ENCODE data around the gene PPM1J. TPM values are rescaled to one million over a fixed set of nuclear protein-coding genes. Genes with fewer than 3 reads are reported as not detected.
A peak's percentile ranks its signal among the peaks of the same experiment; 100 is the strongest.

PPM1J gene
- total and polyA plus RNA-seq, 9 of the 15 experiments (the other 6 are each of a cell fraction or from before 2014, with no cell fraction given), result 0.25 to 10.5 (median 4.2) TPM

- TF ChIP-seq MXD1 (CRISPR knock-in tag; IDR thresholded peaks at IDR 0.05; ENCODE audit: borderline replicate concordance, poor library complexity, severe bottlenecking) (no peak), CBX2 (IDR thresholded peaks at IDR 0.05; ENCODE audit: insufficient read depth, low read length, poor library complexity, severe bottlenecking) (no peak), KAT7 (CRISPR knock-in tag; IDR thresholded peaks at IDR 0.05; ENCODE audit: borderline replicate concordance) (0 out of 2 replicates have a peak, but pooled peaks have one; percentile 22), PKNOX1 (IDR thresholded peaks at IDR 0.05) (no peak), RAD21 (CRISPR knock-in tag; conservative IDR thresholded peaks at IDR 0.05 in 1 of 2, IDR thresholded peaks at IDR 0.05 in 1 of 2) (peak in 1 of 2 experiments; percentile 6; a peak in 1 of 4 replicates)
Observed at GRCh38 chr1:112676543-112676942, 38.6 kb downstream of the PPM1J start (continued).

- Histone ChIP-seq H3K27me3 (ENCODE audit: control insufficient read depth in 2 of 2, insufficient read depth in 2 of 2, low read length in 2 of 2) (no peaks in the 10 kb centered on the region), H2AFZ (ENCODE audit: low read depth, low read length) (peak overlapping the region; percentile 89), H3K36me3 (ENCODE audit: control insufficient read depth, insufficient read depth, low read length) (peaks cover 35% of the 10 kb centered on the region), H3K79me2 (ENCODE audit: control insufficient read depth, insufficient read depth, low read length) (peaks cover 56% of the 10 kb centered on the region), H3K9ac (ENCODE audit: insufficient read depth in 1 of 2, low read depth in 2 of 2, low read length in 2 of 2) (peak overlapping the region; percentile 87 to 98), H3K4me1 (replicated peaks in 1 of 2; ENCODE audit: control insufficient read depth in 2 of 2, insufficient read depth in 2 of 2, low read length in 2 of 2) (peaks cover 18 to 42% of the 10 kb centered on the region in 2 experiments), H3K27ac (ENCODE audit: extremely low read depth, low read depth, low read length) (peak overlapping the region; percentile 86), H4K20me1 (replicated peaks; ENCODE audit: control insufficient read depth, insufficient read depth, low read length) (no peaks in the 10 kb centered on the region), H3K4me2 (ENCODE audit: insufficient read depth, low read length) (peak overlapping the region; percentile 85), H3K9me3 (replicated peaks; ENCODE audit: control insufficient read depth, insufficient read depth, low read depth, low read length) (no peaks in the 10 kb centered on the region), H3K9me1 (ENCODE audit: control insufficient read depth, insufficient read depth, low read length) (no peaks in the 10 kb centered on the region), H3K4me3 (peak overlapping the region; percentile 71)
- no peak for DNase-seq (ENCODE audit: extremely low read depth in 1 of 4, low spot score in 3 of 4)
- ChIA-PET CTCF (ENCODE audit: low intra/inter-chr PET ratio) (no interaction called here), POLR2A (interaction anchor here (0.6 to 7.3 kb wide), 7 partner anchors 13 to 59 kb away, joined by 4 to 104 read pairs (median 30); no protein-coding TSS in a partner anchor)
- FAIRE-seq, result peak; percentile 29
- ATAC-seq, result no peak
- BruUV-seq (replicated peaks), result TSS peak; percentile 19
- 21% methylated on average over 7 of the region's 7 CpGs for WGBS (ENCODE audit: insufficient coverage, low coverage, missing lambda C conversion rate)
- in situ Hi-C loops (cut with MboI), result no loop called here
- intact Hi-C loops (cut with micrococcal nuclease), result no loop called here
- TF ChIP-seq RAD51 (IDR thresholded peaks at IDR 0.05; ENCODE audit: borderline replicate concordance, low read depth), result no peak
- no peak for TF ChIP-seq XRCC4 (IDR thresholded peaks at IDR 0.05; ENCODE audit: extremely low read depth, insufficient read depth, insufficient read length)
- no peak for TF ChIP-seq SRSF3 (IDR thresholded peaks at IDR 0.05; ENCODE audit: insufficient read depth, low read length)
- TF ChIP-seq HBP1 (CRISPR knock-in tag; IDR thresholded peaks at IDR 0.05), result no peak
- 0 out of 2 replicates have a peak, but pooled peaks have one; percentile 3 for TF ChIP-seq BRD4 (IDR thresholded peaks at IDR 0.05)
Observed at GRCh38 chr1:112675728-112676381, 39.3 kb downstream of the PPM1J start.
